Gastroesophageal sphincter (tissue), 4 donors: ENCODE results near the gene FAN1. TPM values are rescaled to one million over a fixed set of nuclear protein-coding genes. Genes with fewer than 3 reads are reported as not detected.

ENCODE experiments used
- ATAC-seq: fragments of 150-250 bp; one replicate; pipeline ENCODE4 v1.9.1; 2016; ENCODE audit warnings: mild to moderate bottlenecking, moderate library complexity
- H3K27ac ChIP-seq, 4 donors: fragments of 200-600 bp; sonication (generic) in 3 of 4; 1 replicate in 3 of 4; 2 replicates in 1 of 4; pipeline ENCODE4 v1.5.1; 2016 to 2019
- H3K27me3 ChIP-seq: fragments of 200-600 bp; sonication (generic); one replicate; pipeline ENCODE4 v1.5.1; 2019
- H3K36me3 ChIP-seq, 2 donors: fragments of 200-600 bp; sonication (generic); one replicate each; pipeline ENCODE4 v1.5.1; 2019; ENCODE audit warnings: control low read depth in 1 of 2
- H3K4me1 ChIP-seq, 3 donors: fragments of 200-600 bp; sonication (generic); 1 replicate in 2 of 3; 2 replicates in 1 of 3; pipeline ENCODE4 v1.5.1; 2016 to 2019; ENCODE audit warnings: control low read depth in 2 of 3
- H3K4me3 ChIP-seq, 2 donors: fragments of 200-600 bp; sonication (generic); one replicate each; pipeline ENCODE4 v1.5.1; 2019; ENCODE audit warnings: mild to moderate bottlenecking in 1 of 2, moderate library complexity in 1 of 2
- H3K9me3 ChIP-seq, 3 donors: fragments of 200-600 bp; sonication (generic); one replicate each; pipeline ENCODE4 v1.5.1; 2017 to 2019; ENCODE audit warnings: control low read depth in 2 of 3
- EP300 ChIP-seq: sonication (generic); formaldehyde crosslinking; IDR thresholded peaks from one replicate; pipeline ENCODE4 v1.6.1; 2017; ENCODE audit warnings: antibody characterized with exemption, mild to moderate bottlenecking
- POLR2A ChIP-seq, 2 donors: fragments of 450-650 bp; IDR thresholded peaks; one replicate each; pipeline ENCODE4 v1.6.1; 2017; ENCODE audit warnings: antibody characterized with exemption in 2 of 2, mild to moderate bottlenecking in 2 of 2, moderate library complexity in 1 of 2
- POLR2AphosphoS5 ChIP-seq: sonication (generic); formaldehyde crosslinking; IDR thresholded peaks from one replicate; pipeline ENCODE4 v1.6.1; 2017; ENCODE audit warnings: antibody characterized with exemption
- WGBS, 2 donors: methylation state at CpG; one replicate each; pipeline ENCODE4 v1.1.5; 2018; ENCODE audit warnings: low coverage in 1 of 2; 5-methylcytosine and 5-hydroxymethylcytosine counted together
- total RNA-seq, 4 donors: library from RNA; depleted of rRNA; stranded (reverse); fragments of >200 nt; gene quantifications; one replicate each; pipeline ENCODE4 v1.1.0, GENCODE V29; 2016
- TF ChIP-seq, protein P1 (sequence below), 4 experiments: fragments of 200-600 bp in 2 of 4; fragments of 450-650 bp in 2 of 4; sonication (generic) in 1 of 4; IDR thresholded peaks; one replicate each; pipeline ENCODE4 v1.5.1; 2017 to 2019; ENCODE audit warnings: antibody characterized with exemption in 4 of 4, mild to moderate bottlenecking in 2 of 4, moderate library complexity in 2 of 4

Gene FAN1
- 10 to 100 TPM; 16.8 to 23.0 (median 22.1) TPM for total RNA-seq

DNA sequence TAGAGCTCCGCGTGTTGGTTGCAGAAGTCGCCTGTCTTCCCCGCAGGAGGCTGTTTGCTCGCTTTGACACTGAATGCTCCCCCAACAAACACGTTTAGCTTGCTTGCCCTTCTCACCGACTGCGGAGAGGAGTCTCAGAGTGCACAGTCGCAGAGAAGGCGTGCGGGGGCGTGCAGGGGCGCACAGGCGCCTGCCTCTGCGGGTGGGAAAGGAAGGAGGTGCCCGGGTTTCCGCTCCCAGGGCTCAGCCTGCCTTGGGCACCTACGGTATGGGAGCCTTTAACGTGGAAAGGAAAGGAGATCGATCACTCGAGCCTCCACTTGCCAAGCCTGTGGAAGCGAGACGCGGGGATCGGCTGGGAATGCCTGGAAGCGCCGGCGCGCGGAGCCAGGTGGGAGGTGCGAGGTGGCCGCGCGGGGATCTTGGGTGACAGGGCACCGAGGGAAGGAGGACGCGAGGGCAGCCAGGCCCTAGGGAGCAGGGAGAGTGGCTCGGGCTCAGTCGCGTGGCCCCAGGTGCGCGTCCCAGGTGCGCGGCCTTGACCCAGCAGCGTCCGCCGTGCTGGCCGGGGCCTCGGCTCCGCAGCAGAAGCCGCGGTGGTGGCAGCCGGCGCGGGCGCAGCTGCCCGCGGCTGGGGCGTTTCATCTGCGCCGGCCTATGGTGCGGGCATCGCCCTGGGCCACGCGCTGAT is at the start of gene FAN1:
TSS of gene FAN1 (plus strand) at position 419 of the 691 bp plus-strand sequence. CDS start 749 bp downstream, outside the sequence.
- 1% methylated on average over 19 of the region's 65 CpGs; no CpG with 5 or more reads in 1 of the 2 donors for WGBS, 2 donors
- H3K36me3 ChIP-seq = peaks cover 0 to 6% of the 10 kb centered on the region in 2 donors
- H3K4me3 ChIP-seq = peak within 1 kb of the TSS; percentile 61 to 80
- ATAC-seq = peak; percentile 96
- TF ChIP-seq, protein P1, sequence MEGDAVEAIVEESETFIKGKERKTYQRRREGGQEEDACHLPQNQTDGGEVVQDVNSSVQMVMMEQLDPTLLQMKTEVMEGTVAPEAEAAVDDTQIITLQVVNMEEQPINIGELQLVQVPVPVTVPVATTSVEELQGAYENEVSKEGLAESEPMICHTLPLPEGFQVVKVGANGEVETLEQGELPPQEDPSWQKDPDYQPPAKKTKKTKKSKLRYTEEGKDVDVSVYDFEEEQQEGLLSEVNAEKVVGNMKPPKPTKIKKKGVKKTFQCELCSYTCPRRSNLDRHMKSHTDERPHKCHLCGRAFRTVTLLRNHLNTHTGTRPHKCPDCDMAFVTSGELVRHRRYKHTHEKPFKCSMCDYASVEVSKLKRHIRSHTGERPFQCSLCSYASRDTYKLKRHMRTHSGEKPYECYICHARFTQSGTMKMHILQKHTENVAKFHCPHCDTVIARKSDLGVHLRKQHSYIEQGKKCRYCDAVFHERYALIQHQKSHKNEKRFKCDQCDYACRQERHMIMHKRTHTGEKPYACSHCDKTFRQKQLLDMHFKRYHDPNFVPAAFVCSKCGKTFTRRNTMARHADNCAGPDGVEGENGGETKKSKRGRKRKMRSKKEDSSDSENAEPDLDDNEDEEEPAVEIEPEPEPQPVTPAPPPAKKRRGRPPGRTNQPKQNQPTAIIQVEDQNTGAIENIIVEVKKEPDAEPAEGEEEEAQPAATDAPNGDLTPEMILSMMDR (IDR thresholded peaks at IDR 0.05) = peak in 1 of 4 experiments; percentile 23
- no peak for TF ChIP-seq EP300
- peak; percentile 44 to 52 for TF ChIP-seq POLR2A (IDR thresholded peaks at IDR 0.05)
- peak; percentile 72 for TF ChIP-seq POLR2AphosphoS5
- peak within 1 kb of the TSS; percentile 26 to 89 (median 74) for H3K27ac ChIP-seq
- peaks cover 0 to 39% (median 6%) of the 10 kb centered on the region in 3 donors for H3K4me1 ChIP-seq
- no peaks in the 10 kb centered on the region for H3K9me3 ChIP-seq
- no peaks in the 10 kb centered on the region for H3K27me3 ChIP-seq

DNA sequence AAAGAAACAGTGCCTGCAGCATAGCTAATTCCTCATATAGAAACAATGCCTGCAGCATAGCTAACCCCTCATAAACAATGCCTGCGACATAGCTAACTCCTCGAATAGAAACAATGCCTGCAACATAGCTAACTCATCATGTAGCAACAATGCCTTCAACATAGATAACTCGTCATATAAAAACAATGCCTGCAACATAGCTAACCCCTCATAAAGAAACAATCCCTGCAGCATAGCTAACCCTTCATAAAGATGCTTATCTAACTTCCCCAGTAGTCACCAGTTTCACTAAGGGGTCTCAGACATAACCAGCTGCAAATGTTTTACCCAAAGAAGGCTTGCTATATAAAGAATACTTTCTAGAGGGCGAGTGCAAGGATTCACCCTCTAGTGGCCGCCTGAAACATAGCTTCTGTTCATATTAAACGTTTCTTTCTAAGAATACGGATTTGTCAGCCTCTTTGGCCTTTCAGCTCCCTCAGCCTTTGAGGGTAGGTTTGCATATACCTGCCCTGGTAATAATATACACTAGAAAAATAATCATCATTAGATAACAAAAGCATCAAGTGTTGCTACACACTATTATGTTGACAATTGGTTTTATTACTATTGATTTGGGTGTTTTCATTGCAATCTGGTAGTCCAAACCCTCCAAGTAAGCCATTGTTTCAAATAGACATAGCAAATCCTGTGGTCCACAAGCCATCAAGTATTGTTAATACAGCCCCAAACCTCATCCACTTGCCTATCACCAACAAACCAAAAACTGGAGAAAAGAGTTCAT is 44.4 kb upstream of the FAN1 start:
- 12 to 19% methylated on average over 7 of the region's 7 CpGs for WGBS, 2 donors

DNA sequence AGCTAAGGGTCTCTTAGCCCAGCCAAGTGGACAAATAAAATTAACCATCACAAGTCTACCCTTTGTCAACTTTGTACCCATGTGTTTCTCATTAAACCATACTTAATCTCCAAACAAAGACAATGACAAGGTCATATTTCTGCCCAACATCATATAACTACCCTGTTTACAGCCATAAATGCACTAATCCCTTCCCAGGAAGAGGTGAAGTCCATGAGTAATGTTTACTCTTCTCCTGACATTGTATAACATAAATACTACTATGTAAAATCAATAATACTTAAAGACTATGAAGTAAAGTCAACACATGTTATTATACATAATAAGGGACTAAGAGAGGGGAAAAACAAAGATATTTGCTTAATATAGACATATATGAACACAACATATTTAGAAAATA is 38.5 kb upstream of the FAN1 start:
- Histone ChIP-seq H3K27me3 (no peaks in the 10 kb centered on the region), H3K4me3 (no peak overlapping the region), H3K9me3 (no peaks in the 10 kb centered on the region), H3K27ac (no peak overlapping the region), H3K4me1 (no peaks in the 10 kb centered on the region), H3K36me3 (no peaks in the 10 kb centered on the region)
- TF ChIP-seq EP300 (no peak), POLR2AphosphoS5 (no peak), POLR2A (IDR thresholded peaks at IDR 0.05) (no peak)
- TF ChIP-seq, protein P1 (IDR thresholded peaks at IDR 0.05) = no peak
- no peak for ATAC-seq

More for the DNA sequence above, 44.4 kb upstream of the FAN1 start:
- peaks cover 0 to 3% (median 0%) of the 10 kb centered on the region in 3 donors for H3K9me3 ChIP-seq
- no peak overlapping the region for H3K27ac ChIP-seq
- ATAC-seq = no peak
- no peaks in the 10 kb centered on the region for H3K4me1 ChIP-seq
- no peaks in the 10 kb centered on the region for H3K27me3 ChIP-seq
- H3K4me3 ChIP-seq = no peak overlapping the region
- no peaks in the 10 kb centered on the region for H3K36me3 ChIP-seq
- no peak for TF ChIP-seq EP300
- TF ChIP-seq, protein P1 (IDR thresholded peaks at IDR 0.05) = peak; percentile 15 to 52 (median 29)

DNA sequence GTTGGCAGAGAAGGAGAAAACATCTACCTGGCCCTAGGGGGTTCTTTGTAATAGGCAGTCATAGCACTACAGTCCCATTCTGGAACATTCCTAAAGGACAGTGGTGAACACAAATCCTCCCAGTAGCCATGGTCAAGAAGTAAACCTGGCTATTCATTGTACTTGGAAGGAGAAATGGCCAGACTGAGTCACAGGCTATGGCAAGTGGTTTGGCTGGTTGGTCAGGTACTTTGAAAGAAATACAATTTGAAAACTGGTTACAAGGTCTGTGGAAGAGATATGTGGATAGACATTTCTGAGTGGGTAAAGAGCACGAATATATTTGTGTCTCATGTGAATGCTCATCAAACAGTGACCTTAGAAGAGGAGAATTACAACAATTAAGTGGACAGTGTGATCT is 33.0 kb upstream of the FAN1 start:
- WGBS, 2 donors = 69 to 82% methylated on average over 1 of the region's 1 CpG
- Histone ChIP-seq H3K4me3 (no peak overlapping the region), H3K9me3 (no peaks in the 10 kb centered on the region), H3K27me3 (no peaks in the 10 kb centered on the region), H3K4me1 (no peaks in the 10 kb centered on the region), H3K36me3 (no peaks in the 10 kb centered on the region), H3K27ac (no peak overlapping the region)
- TF ChIP-seq POLR2AphosphoS5 (no peak), EP300 (no peak), POLR2A (IDR thresholded peaks at IDR 0.05) (no peak)
- TF ChIP-seq, protein P1 (IDR thresholded peaks at IDR 0.05) = no peak
- no peak for ATAC-seq
